KMS-11 (cell line): ENCODE results near the gene HTT.

Experiments
- H2AFZ ChIP-seq: fragments of 200-600 bp; sonication (generic); 2 replicates; pipeline ENCODE4 v1.6.1; 2016; ENCODE audit warnings: antibody characterized with exemption, mixed run types, low read depth
- H3K27ac ChIP-seq: fragments of 200-600 bp; sonication (generic); 2 replicates; pipeline ENCODE4 v1.6.1; 2016; ENCODE audit warnings: mild to moderate bottlenecking, mixed run types
- H3K27me3 ChIP-seq: fragments of 200-600 bp; sonication (generic); 2 replicates; pipeline ENCODE4 v1.6.1; 2017; ENCODE audit warnings: mild to moderate bottlenecking, low read depth, mixed run types, moderate library complexity; ENCODE audit not compliant: insufficient read depth
- H3K36me3 ChIP-seq: fragments of 200-600 bp; sonication (generic); 2 replicates; pipeline ENCODE4 v1.6.1; 2017; ENCODE audit warnings: mild to moderate bottlenecking, mixed run types; ENCODE audit not compliant: insufficient read depth
- H3K4me1 ChIP-seq: fragments of 200-600 bp; sonication (generic); 2 replicates; pipeline ENCODE4 v1.6.1; 2016; ENCODE audit warnings: mild to moderate bottlenecking, low read depth, mixed run types; ENCODE audit not compliant: poor library complexity, severe bottlenecking
- H3K4me2 ChIP-seq: fragments of 200-600 bp; sonication (generic); 2 replicates; pipeline ENCODE4 v1.7.0; 2016; ENCODE audit warnings: mild to moderate bottlenecking, mixed run types
- H3K4me3 ChIP-seq: fragments of 200-600 bp; sonication (generic); IDR thresholded peaks from 2 replicates; pipeline ENCODE4 v1.6.1; 2017; ENCODE audit warnings: low read depth, low read length, mixed read lengths; ENCODE audit not compliant: insufficient read depth
- H3K79me2 ChIP-seq: fragments of 200-600 bp; sonication (generic); 2 replicates; pipeline ENCODE4 v1.6.1; 2016; ENCODE audit warnings: low read depth, mixed run types; ENCODE audit not compliant: insufficient read depth
- H3K9ac ChIP-seq: fragments of 200-600 bp; sonication (generic); 2 replicates; pipeline ENCODE4 v1.6.1; 2016; ENCODE audit warnings: mild to moderate bottlenecking, mixed run types
- H4K20me1 ChIP-seq: fragments of 200-600 bp; sonication (generic); 2 replicates; pipeline ENCODE4 v1.6.1; 2016; ENCODE audit warnings: mild to moderate bottlenecking, mixed run types; ENCODE audit not compliant: insufficient read depth
- CTCF ChIP-seq: fragments of 200-600 bp; sonication (generic); conservative IDR thresholded peaks from 2 replicates; pipeline ENCODE4 v1.6.1; 2017; ENCODE audit warnings: low read depth, mild to moderate bottlenecking, antibody characterized with exemption, low read length, moderate library complexity, mixed read lengths

The HTT gene

GRCh38 chr4:3054169-3054759 is 20.2 kb upstream of the HTT start:
- Histone ChIP-seq H3K27ac (no peak overlapping the region), H3K4me1 (no peaks in the 10 kb centered on the region), H4K20me1 (no peaks in the 10 kb centered on the region), H3K79me2 (no peaks in the 10 kb centered on the region), H3K36me3 (no peaks in the 10 kb centered on the region), H3K4me3 (no peak overlapping the region), H2AFZ (no peak overlapping the region), H3K4me2 (no peak overlapping the region), H3K9ac (no peak overlapping the region), H3K27me3 (peaks cover 52% of the 10 kb centered on the region; the same call in 1 of the 2 replicates)
- no peak for TF ChIP-seq CTCF

GRCh38 chr4:3059943-3060342 is 14.5 kb upstream of the HTT start:
- Histone ChIP-seq H4K20me1 (no peaks in the 10 kb centered on the region), H3K4me3 (no peak overlapping the region), H3K79me2 (no peaks in the 10 kb centered on the region), H2AFZ (no peak overlapping the region), H3K9ac (no peak overlapping the region), H3K4me2 (no peak overlapping the region), H3K36me3 (no peaks in the 10 kb centered on the region), H3K27me3 (peaks cover 55% of the 10 kb centered on the region; the same call in 1 of the 2 replicates), H3K4me1 (no peaks in the 10 kb centered on the region), H3K27ac (no peak overlapping the region)
- TF ChIP-seq CTCF = no peak

GRCh38 chr4:3060946-3061345 is 13.5 kb upstream of the HTT start:
- Histone ChIP-seq H3K4me2 (no peak overlapping the region), H3K36me3 (no peaks in the 10 kb centered on the region), H3K27ac (no peak overlapping the region), H2AFZ (no peak overlapping the region), H3K9ac (no peak overlapping the region), H3K79me2 (no peaks in the 10 kb centered on the region), H3K27me3 (peaks cover 49% of the 10 kb centered on the region; the same call in 1 of the 2 replicates), H3K4me1 (no peaks in the 10 kb centered on the region), H4K20me1 (no peaks in the 10 kb centered on the region), H3K4me3 (no peak overlapping the region)
- no peak for TF ChIP-seq CTCF

- Histone ChIP-seq H2AFZ (no peak overlapping the region), H3K4me3 (no peak overlapping the region), H3K9ac (no peak overlapping the region), H3K27me3 (peaks cover 43% of the 10 kb centered on the region; the same call in 1 of the 2 replicates), H4K20me1 (no peaks in the 10 kb centered on the region), H3K4me2 (no peak overlapping the region), H3K36me3 (no peaks in the 10 kb centered on the region), H3K79me2 (no peaks in the 10 kb centered on the region), H3K27ac (no peak overlapping the region), H3K4me1 (no peaks in the 10 kb centered on the region)
- TF ChIP-seq CTCF = no peak
These were observed 12.0 kb upstream of the HTT start for GRCh38 chr4:3062471-3062870.
